SU-DHL-6 (cell line): ENCODE data around the gene KASH5.

Source experiments
- EZH2phosphoT487 ChIP-seq: fragments of 200-600 bp; sonication (generic), shearing (Covaris generic); conservative IDR thresholded peaks from 2 replicates; pipeline ENCODE4 v1.6.1; 2018; ENCODE audit warnings: mild to moderate bottlenecking, antibody characterized with exemption, low read length, moderate library complexity, mixed read lengths
- TF ChIP-seq, protein P1 (sequence below): fragments of 200-600 bp; sonication (generic); IDR thresholded peaks from one replicate; pipeline ENCODE4 v1.5.1; 2017; ENCODE audit warnings: antibody characterized with exemption, mild to moderate bottlenecking, low read length, moderate library complexity; ENCODE audit not compliant: insufficient read depth, poor library complexity, severe bottlenecking

DNA sequence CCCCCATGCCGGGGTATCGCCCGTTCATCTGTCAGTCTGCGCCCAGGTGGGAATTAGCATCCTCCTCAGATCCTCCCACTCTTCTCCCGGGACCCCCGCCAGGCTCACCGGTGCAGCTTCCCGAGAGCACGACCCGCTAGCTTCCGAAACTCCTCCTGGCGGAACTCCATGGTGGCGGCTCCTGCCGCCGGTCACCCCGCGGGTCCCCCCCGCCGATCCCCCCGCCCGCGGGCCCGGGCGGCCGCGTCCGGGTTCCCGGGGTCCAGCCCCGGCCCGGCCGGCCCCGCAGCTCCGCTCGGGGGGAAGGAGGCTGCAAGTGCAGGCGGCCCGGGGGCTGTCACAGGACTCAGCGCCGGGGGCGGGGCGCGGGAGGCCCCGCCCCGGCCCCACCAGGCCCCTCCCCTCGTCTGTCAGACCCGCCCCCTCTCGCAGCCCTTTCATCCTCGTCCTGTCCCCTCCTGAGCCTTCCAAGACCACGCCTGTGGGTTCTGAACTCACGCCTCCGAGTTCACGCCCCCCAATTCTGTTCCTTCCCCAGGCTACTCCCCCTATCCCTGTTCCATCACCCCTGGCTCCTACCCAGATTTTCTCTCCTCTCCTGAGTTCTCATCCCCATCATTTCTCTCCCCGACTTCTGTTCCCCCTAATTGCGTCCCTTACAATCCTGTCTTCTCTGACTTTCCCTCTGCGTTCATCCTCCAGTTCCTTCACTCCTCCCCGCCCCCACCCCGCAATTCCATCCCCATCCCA lies 53.3 kb downstream of the KASH5 start, which contains the start of gene SLC17A7:
- TF ChIP-seq, protein P1, sequence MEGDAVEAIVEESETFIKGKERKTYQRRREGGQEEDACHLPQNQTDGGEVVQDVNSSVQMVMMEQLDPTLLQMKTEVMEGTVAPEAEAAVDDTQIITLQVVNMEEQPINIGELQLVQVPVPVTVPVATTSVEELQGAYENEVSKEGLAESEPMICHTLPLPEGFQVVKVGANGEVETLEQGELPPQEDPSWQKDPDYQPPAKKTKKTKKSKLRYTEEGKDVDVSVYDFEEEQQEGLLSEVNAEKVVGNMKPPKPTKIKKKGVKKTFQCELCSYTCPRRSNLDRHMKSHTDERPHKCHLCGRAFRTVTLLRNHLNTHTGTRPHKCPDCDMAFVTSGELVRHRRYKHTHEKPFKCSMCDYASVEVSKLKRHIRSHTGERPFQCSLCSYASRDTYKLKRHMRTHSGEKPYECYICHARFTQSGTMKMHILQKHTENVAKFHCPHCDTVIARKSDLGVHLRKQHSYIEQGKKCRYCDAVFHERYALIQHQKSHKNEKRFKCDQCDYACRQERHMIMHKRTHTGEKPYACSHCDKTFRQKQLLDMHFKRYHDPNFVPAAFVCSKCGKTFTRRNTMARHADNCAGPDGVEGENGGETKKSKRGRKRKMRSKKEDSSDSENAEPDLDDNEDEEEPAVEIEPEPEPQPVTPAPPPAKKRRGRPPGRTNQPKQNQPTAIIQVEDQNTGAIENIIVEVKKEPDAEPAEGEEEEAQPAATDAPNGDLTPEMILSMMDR: no peak
- TF ChIP-seq EZH2phosphoT487: no peak
